Upper lobe of right lung (tissue), 1 donor: Measurements from ENCODE around the gene SLC66A2. TPM values are rescaled to one million over a fixed set of nuclear protein-coding genes. Genes with fewer than 3 reads are reported as not detected.
A peak's percentile ranks its signal among the peaks of the same experiment; 100 is the strongest.

Experiments used
- ATAC-seq: fragments of 200-7000 bp; cut with Tn5 transposase; one replicate; pipeline ENCODE4 v1.9.1; 2020; ENCODE audit warnings: mild to moderate bottlenecking, moderate library complexity
- DNase-seq: peaks from one replicate; pipeline ENCODE4 v3.0.0-alpha.2; 2020
- H3K27ac ChIP-seq: fragments of 200-600 bp; one replicate; pipeline ENCODE4 v1.8.0; 2022
- H3K27me3 ChIP-seq: fragments of 200-600 bp; one replicate; pipeline ENCODE4 v1.8.0; 2022; ENCODE audit warnings: mild to moderate bottlenecking
- H3K36me3 ChIP-seq: fragments of 200-600 bp; one replicate; pipeline ENCODE4 v1.8.0; 2022
- H3K4me1 ChIP-seq: fragments of 200-600 bp; one replicate; pipeline ENCODE4 v1.8.0; 2022
- H3K4me3 ChIP-seq: fragments of 200-600 bp; one replicate; pipeline ENCODE4 v1.8.0; 2022; ENCODE audit warnings: mild to moderate bottlenecking
- H3K9me3 ChIP-seq: fragments of 200-600 bp; one replicate; pipeline ENCODE4 v1.8.0; 2022
- intact Hi-C: fragments of 100-400 bp; cut with DNase I; formaldehyde crosslinking; loops from one replicate; pipeline ENCODE4 v1.11.0; 2022
- total RNA-seq: library from RNA; stranded (reverse); fragmentation: NEBNext Ultra II Directional; extraction: Animal tissue kit (Norgen Biotek cat#: 25700); gene quantifications from one replicate; pipeline ENCODE4 v1.2.1, GENCODE V29; 2021
- TF ChIP-seq, protein P1 (sequence below): fragments of 200-600 bp; IDR thresholded peaks from one replicate; pipeline ENCODE4 v1.8.0; 2022; ENCODE audit warnings: antibody characterized with exemption
- donor health status: DM: no; HTN: yes; CAD: no; lungs with severe emphysema.

The SLC66A2 gene
- total RNA-seq, 1 donor from 2014 or later: 59.5 TPM

GRCh38 chr18:79873449-79874110 lies 77.9 kb downstream of the SLC66A2 start:
- TF ChIP-seq, protein P1, sequence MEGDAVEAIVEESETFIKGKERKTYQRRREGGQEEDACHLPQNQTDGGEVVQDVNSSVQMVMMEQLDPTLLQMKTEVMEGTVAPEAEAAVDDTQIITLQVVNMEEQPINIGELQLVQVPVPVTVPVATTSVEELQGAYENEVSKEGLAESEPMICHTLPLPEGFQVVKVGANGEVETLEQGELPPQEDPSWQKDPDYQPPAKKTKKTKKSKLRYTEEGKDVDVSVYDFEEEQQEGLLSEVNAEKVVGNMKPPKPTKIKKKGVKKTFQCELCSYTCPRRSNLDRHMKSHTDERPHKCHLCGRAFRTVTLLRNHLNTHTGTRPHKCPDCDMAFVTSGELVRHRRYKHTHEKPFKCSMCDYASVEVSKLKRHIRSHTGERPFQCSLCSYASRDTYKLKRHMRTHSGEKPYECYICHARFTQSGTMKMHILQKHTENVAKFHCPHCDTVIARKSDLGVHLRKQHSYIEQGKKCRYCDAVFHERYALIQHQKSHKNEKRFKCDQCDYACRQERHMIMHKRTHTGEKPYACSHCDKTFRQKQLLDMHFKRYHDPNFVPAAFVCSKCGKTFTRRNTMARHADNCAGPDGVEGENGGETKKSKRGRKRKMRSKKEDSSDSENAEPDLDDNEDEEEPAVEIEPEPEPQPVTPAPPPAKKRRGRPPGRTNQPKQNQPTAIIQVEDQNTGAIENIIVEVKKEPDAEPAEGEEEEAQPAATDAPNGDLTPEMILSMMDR: no peak
- ATAC-seq: no peak
- no peaks in the 10 kb centered on the region for H3K4me1 ChIP-seq
- no peak for DNase-seq
- no peak overlapping the region for H3K4me3 ChIP-seq
- intact Hi-C loops: no loop called here
- H3K36me3 ChIP-seq: no peaks in the 10 kb centered on the region
- H3K9me3 ChIP-seq: no peaks in the 10 kb centered on the region
- peaks cover 13% of the 10 kb centered on the region for H3K27me3 ChIP-seq
- no peak overlapping the region for H3K27ac ChIP-seq

GRCh38 chr18:79872527-79873444 lies 78.7 kb downstream of the SLC66A2 start:
- Histone ChIP-seq H3K36me3 (no peaks in the 10 kb centered on the region), H3K4me3 (no peak overlapping the region), H3K27me3 (peaks cover 13% of the 10 kb centered on the region), H3K27ac (no peak overlapping the region), H3K9me3 (no peaks in the 10 kb centered on the region), H3K4me1 (no peaks in the 10 kb centered on the region)
- intact Hi-C loops: no loop called here
- peak; percentile 26 for ATAC-seq
- TF ChIP-seq, protein P1: no peak
- DNase-seq: peak; percentile 57

DNA sequence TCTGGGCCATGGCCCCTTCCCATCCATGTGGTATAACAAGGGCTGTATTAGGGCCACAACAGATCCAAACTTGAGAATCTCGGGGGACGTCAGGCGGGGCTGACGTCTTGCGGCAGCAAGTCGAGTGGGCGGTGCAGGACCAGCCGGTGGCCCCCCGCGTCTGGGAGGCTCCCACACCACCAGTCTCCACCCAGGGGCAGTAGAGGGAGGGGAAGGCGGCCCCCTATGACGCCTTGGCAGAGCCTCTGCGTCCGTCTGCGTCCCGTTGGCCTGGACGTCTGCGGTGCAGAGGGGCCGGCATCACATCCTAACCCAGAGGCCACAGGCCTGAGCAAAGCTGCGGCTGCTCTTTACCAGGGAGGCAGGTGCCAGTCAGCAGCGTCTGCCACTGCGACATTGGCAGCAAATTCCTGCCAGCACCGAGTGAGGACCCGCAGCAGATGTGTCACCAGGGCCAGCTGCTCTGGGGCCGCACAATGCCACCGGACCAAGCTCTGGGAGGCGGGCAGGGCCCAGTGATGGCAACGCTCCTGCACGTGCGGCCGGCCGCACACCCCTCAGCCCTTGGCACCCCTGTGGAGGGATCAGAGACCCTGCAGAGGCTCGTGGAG lies 79.9 kb downstream of the SLC66A2 start:
- H3K9me3 ChIP-seq: no peaks in the 10 kb centered on the region
- no peak overlapping the region for H3K27ac ChIP-seq
- intact Hi-C loops: no loop called here
- H3K4me1 ChIP-seq: no peaks in the 10 kb centered on the region
- DNase-seq (peak; percentile 57), ATAC-seq (no peak)
- H3K4me3 ChIP-seq: no peak overlapping the region
- H3K36me3 ChIP-seq: no peaks in the 10 kb centered on the region
- TF ChIP-seq, protein P1: no peak
- peaks cover 13% of the 10 kb centered on the region for H3K27me3 ChIP-seq

DNA sequence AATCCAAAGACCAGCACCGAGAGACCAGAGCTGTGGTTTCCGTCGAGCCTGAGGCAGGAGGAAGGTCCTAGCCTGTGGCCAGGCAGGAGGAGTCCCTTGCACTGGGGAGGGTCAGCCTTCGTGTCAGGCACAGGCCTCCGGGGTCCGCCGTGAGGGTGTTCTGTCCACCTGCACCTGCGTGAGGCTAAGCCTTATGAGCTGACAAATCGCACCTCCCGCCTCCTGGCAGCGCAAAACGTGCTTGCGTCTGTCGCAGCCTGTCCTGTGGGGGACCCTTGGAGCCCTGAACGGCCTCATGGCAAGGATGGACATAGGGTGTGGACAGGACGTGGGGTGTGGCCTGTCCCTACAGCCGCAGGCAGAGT lies 80.4 kb downstream of the SLC66A2 start:
- DNase-seq (peak; percentile 55), ATAC-seq (no peak)
- no peaks in the 10 kb centered on the region for H3K36me3 ChIP-seq
- intact Hi-C loops: no loop called here
- no peaks in the 10 kb centered on the region for H3K9me3 ChIP-seq
- no peaks in the 10 kb centered on the region for H3K4me1 ChIP-seq
- H3K4me3 ChIP-seq: no peak overlapping the region
- no peak overlapping the region for H3K27ac ChIP-seq
- TF ChIP-seq, protein P1: no peak
- H3K27me3 ChIP-seq: peaks cover 13% of the 10 kb centered on the region

- intact Hi-C loops: no loop called here
- peak; percentile 52 for DNase-seq
These were observed 81.0 kb downstream of the SLC66A2 start for GRCh38 chr18:79870301-79871025.

More at GRCh38 chr18:79870301-79871025, 81.0 kb downstream of the SLC66A2 start:
- no peaks in the 10 kb centered on the region for H3K36me3 ChIP-seq
- TF ChIP-seq, protein P1: no peak
- H3K4me3 ChIP-seq: no peak overlapping the region
- H3K4me1 ChIP-seq: no peaks in the 10 kb centered on the region
- H3K27ac ChIP-seq: no peak overlapping the region
- no peak for ATAC-seq
- no peaks in the 10 kb centered on the region for H3K9me3 ChIP-seq
- peaks cover 13% of the 10 kb centered on the region for H3K27me3 ChIP-seq
